Skeletal muscle tissue (tissue), 5 donors: Measurements from ENCODE around the gene NPIPA8. TPM values are rescaled to one million over a fixed set of nuclear protein-coding genes. Genes with fewer than 3 reads are reported as not detected.
"Not testable (repeated sequence)": the region's sequence is repeated elsewhere in the genome, so short reads cannot be mapped to it uniquely, and the experiment has no call there.

Experiments used
- H3K27ac ChIP-seq: one replicate; pipeline ENCODE4 v1.7.0; 2013; ENCODE audit warnings: mild to moderate bottlenecking, low read depth, low read length, inconsistent platforms
- H3K27me3 ChIP-seq, 3 donors: one replicate each; pipeline ENCODE4 v1.7.0; 2013; ENCODE audit warnings: low read length in 3 of 3; ENCODE audit not compliant: control insufficient read depth in 3 of 3, insufficient read depth in 3 of 3
- H3K36me3 ChIP-seq, 3 donors: one replicate each; pipeline ENCODE4 v1.7.0; 2013; ENCODE audit warnings: low read length in 3 of 3; ENCODE audit not compliant: control insufficient read depth in 3 of 3, insufficient read depth in 3 of 3
- H3K4me1 ChIP-seq, 3 donors: one replicate each; pipeline ENCODE4 v1.7.0; 2013; ENCODE audit warnings: low read length in 3 of 3, mild to moderate bottlenecking in 3 of 3; ENCODE audit not compliant: control insufficient read depth in 3 of 3, insufficient read depth in 3 of 3
- H3K4me3 ChIP-seq, 3 donors: one replicate each; pipeline ENCODE4 v1.7.0; 2013; ENCODE audit warnings: low read length in 3 of 3
- H3K9ac ChIP-seq, 3 donors: one replicate each; pipeline ENCODE4 v1.7.0; 2013; ENCODE audit warnings: low read length in 3 of 3, mild to moderate bottlenecking in 3 of 3, moderate library complexity in 2 of 3, low read depth in 1 of 3
- H3K9me3 ChIP-seq, 3 donors: one replicate each; pipeline ENCODE4 v1.7.0; 2013; ENCODE audit warnings: low read length in 3 of 3; ENCODE audit not compliant: control insufficient read depth in 3 of 3
- small RNA-seq: library from RNA; depleted of rRNA; stranded (forward); fragments of <200 nt; gene quantifications from one replicate; pipeline ENCODE3, GENCODE V24; 2014
- total RNA-seq: library from RNA; depleted of rRNA; stranded (reverse); fragments of >200 nt; gene quantifications from one replicate; pipeline ENCODE4 v1.2.3, GENCODE V29; 2014
- donor health status: Osteomylitis.

The NPIPA8 gene
- total RNA-seq, 1 donor from 2014 or later: 1.0 TPM

GRCh38 chr16:18280319-18280718 is 56.2 kb downstream of the NPIPA8 start:
- H3K9ac ChIP-seq, H3K4me1 ChIP-seq, H3K4me3 ChIP-seq, H3K9me3 ChIP-seq, H3K27ac ChIP-seq, H3K36me3 ChIP-seq, H3K27me3 ChIP-seq: not testable (repeated sequence)

DNA sequence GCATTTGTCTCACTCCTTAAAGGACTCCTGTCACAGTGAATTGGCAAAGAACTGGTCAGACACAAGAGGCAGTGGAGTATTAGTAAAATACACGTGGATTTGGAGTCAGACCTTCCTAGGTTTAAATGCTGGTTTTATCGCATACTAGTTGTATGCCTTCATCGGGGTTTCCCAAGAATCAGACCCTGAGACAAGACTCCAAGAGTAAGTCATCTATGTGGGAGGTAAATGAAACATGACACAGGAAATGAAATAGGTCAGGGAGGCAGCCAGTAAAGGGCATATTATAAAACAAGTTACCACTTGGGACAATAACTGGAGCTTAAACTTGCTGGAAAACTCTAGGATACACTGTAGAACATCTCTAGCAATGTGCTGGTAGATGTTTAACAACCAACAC is 59.8 kb downstream of the NPIPA8 start:
- H3K9ac ChIP-seq, H3K27ac ChIP-seq, H3K4me3 ChIP-seq, H3K9me3 ChIP-seq, H3K4me1 ChIP-seq, H3K27me3 ChIP-seq, H3K36me3 ChIP-seq: not testable (repeated sequence)

DNA sequence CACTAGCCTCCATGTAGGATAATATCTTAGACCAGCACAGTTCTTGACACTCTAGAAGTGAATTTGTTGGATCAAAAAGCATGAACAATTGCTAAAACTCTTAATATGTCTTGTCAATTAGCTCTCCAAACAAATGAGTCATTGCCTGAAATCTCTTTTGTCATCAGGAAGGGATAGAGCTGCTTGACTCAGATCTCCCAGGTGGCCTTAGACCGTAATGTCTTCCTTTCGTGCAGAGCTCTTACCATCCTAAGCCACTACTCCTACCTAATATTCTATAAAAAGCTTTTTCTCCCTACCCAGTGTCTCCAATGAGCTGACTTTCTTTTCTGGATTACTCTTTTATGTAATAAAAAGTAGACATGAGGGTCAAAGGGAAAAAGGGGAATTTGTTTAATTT is 66.4 kb downstream of the NPIPA8 start:
- not testable (repeated sequence) for H3K27ac ChIP-seq, H3K9ac ChIP-seq, H3K9me3 ChIP-seq, H3K36me3 ChIP-seq, H3K4me1 ChIP-seq, H3K4me3 ChIP-seq, H3K27me3 ChIP-seq

Small RNAs within 50 kb of the gene (small RNA-seq; reads per million reads assigned to genes)
- not detected for gene AC126755.6
- not detected for gene MIR6511A4
- not detected for gene MIR6770-3

Other genes with a start within 250 kb of the NPIPA8 start
- 75.2 TPM for gene NOMO2, start 225.4 kb upstream of the NPIPA8 start, total RNA-seq